Activated CD8-positive, alpha-beta T cell treated with anti-CD3 and anti-CD28 coated beads for 36 hours (primary cell): ENCODE data around the gene UQCRHL. TPM values are rescaled to one million over a fixed set of nuclear protein-coding genes. Genes with fewer than 3 reads are reported as not detected.

Experiments used
- ATAC-seq: fragments of 200-7000 bp; cut with Tn5 transposase; one replicate; pipeline ENCODE4 v1.10.0; 2021; ENCODE audit warnings: mild to moderate bottlenecking, moderate library complexity
- CTCF ChIA-PET: fragments of 350-600 bp; sonication (Branson Sonifier 250); formaldehyde crosslinking; loops from one replicate; lab custom pipeline; 2021; ENCODE audit warnings: antibody characterized with exemption; lab: Charles Lee
- POLR2A ChIA-PET: fragments of 350-600 bp; sonication (Branson Sonifier 250); formaldehyde crosslinking; loops from one replicate; lab custom pipeline; 2021; ENCODE audit warnings: antibody characterized with exemption; lab: Charles Lee
- DNase-seq: peaks from one replicate; pipeline ENCODE4 v3.0.0-alpha.2; 2020
- H3K27ac Mint-ChIP-seq: one replicate; pipeline ENCODE4 v1.8.0; 2021; ENCODE audit warnings: mild to moderate bottlenecking, mixed read lengths
- H3K27me3 Mint-ChIP-seq: one replicate; pipeline ENCODE4 v1.8.0; 2021; ENCODE audit warnings: mixed read lengths
- H3K36me3 Mint-ChIP-seq: one replicate; pipeline ENCODE4 v1.8.0; 2021; ENCODE audit warnings: low read depth, mixed read lengths
- H3K4me1 Mint-ChIP-seq: one replicate; pipeline ENCODE4 v1.8.0; 2021; ENCODE audit warnings: low read depth, mixed read lengths
- H3K4me3 Mint-ChIP-seq: one replicate; pipeline ENCODE4 v1.8.0; 2021; ENCODE audit warnings: mild to moderate bottlenecking, moderate library complexity, mixed read lengths
- H3K9me3 Mint-ChIP-seq: one replicate; pipeline ENCODE4 v1.8.0; 2021; ENCODE audit warnings: mixed read lengths
- intact Hi-C: fragments of 100-400 bp; cut with micrococcal nuclease; formaldehyde crosslinking; loops from one replicate; pipeline ENCODE4 v1.10.0; 2022
- total RNA-seq, 2 experiments: library from RNA; stranded (reverse); gene quantifications; one replicate each; pipeline ENCODE4 v1.2.3, GENCODE V29; 2021
- TF ChIP-seq, protein P1 (sequence below): fragments of 200-600 bp; IDR thresholded peaks from one replicate; pipeline ENCODE4 v1.8.0; 2022; ENCODE audit warnings: antibody characterized with exemption, mild to moderate bottlenecking

The UQCRHL gene
- total RNA-seq, 2 experiments from 2014 or later = 2.5 to 2.8 TPM

DNA sequence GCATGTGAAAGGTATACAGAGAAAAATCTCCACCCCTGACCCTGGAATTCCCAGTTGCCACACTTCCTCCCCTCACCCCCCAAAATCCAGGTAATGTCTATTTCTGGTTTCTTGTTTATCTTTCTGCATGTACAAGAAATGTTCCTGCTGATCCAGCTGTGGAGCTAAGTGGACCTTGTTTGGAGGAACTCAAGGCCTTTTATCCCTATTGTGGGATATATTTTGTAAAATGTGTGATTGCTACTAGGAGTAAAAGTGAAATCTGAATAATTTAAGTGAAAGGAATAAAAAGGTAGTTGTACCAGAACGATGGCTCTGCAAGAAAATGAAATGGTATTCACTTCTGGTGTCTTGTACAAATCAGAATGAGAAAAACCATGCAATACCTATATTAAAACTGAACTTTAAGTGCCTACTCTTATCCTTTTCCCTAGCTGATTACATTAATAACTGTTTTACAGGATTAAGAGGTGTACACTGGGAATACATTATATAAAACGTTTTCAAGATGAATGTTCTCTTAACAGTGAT, 43.1 kb upstream of the UQCRHL start:
- TF ChIP-seq, protein P1, sequence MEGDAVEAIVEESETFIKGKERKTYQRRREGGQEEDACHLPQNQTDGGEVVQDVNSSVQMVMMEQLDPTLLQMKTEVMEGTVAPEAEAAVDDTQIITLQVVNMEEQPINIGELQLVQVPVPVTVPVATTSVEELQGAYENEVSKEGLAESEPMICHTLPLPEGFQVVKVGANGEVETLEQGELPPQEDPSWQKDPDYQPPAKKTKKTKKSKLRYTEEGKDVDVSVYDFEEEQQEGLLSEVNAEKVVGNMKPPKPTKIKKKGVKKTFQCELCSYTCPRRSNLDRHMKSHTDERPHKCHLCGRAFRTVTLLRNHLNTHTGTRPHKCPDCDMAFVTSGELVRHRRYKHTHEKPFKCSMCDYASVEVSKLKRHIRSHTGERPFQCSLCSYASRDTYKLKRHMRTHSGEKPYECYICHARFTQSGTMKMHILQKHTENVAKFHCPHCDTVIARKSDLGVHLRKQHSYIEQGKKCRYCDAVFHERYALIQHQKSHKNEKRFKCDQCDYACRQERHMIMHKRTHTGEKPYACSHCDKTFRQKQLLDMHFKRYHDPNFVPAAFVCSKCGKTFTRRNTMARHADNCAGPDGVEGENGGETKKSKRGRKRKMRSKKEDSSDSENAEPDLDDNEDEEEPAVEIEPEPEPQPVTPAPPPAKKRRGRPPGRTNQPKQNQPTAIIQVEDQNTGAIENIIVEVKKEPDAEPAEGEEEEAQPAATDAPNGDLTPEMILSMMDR = no peak
- intact Hi-C loops = loop anchor here (5.0 kb wide), 1 partner anchor 117 kb away; no protein-coding TSS in a partner anchor
- no peaks in the 10 kb centered on the region for H3K9me3 Mint-ChIP-seq
- H3K4me1 Mint-ChIP-seq = peaks cover 35% of the 10 kb centered on the region
- H3K4me3 Mint-ChIP-seq = peak overlapping the region; percentile 72
- peak overlapping the region; percentile 47 for H3K27ac Mint-ChIP-seq
- POLR2A ChIA-PET = interaction anchor here (0.5 to 7.3 kb wide), 5 partner anchors 13 to 254 kb away, joined by 3 to 85 read pairs (median 3); no protein-coding TSS in a partner anchor
- peaks cover 17% of the 10 kb centered on the region for H3K36me3 Mint-ChIP-seq
- no peak for ATAC-seq
- DNase-seq = no peak
- no peaks in the 10 kb centered on the region for H3K27me3 Mint-ChIP-seq
- CTCF ChIA-PET = interaction anchor here (0.7 to 2.5 kb wide), 4 partner anchors 17 to 46 kb away, joined by 3 to 17 read pairs (median 7); no protein-coding TSS in a partner anchor

DNA sequence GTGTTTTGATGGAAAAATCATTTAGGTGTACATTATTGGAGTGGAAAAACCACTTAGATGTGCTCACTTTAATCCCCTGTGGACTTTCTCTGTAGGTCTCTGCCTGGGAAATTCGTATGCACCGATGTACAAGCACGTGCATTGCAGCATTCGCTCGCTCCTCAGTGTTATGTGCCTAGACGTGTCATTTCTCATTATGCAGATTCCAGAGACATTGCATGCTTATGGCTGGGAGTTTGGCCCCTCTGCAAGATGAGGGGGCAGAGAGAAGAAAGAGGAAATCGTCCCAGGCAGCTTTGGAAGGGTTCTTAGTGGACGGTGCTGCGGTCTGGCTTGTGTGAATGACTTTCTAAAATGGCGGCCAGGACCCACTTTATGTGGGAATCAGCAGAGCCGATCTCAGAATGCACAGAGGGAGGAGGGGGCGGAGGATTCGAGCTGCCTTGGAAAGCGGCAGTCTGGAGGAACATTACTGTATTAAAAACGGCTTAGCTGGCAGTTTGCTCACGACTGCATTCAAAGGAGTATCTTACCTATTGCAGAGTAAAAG, 42.4 kb upstream of the UQCRHL start:
- ATAC-seq (no peak), DNase-seq (peak; percentile 49)
- H3K27me3 Mint-ChIP-seq = no peaks in the 10 kb centered on the region
- ChIA-PET CTCF (interaction anchor here (0.5 to 2.5 kb wide), 4 partner anchors 16 to 33 kb away, joined by 3 to 17 read pairs (median 7); no protein-coding TSS in a partner anchor), POLR2A (interaction anchor here (0.6 to 7.3 kb wide), 9 partner anchors 9 to 148 kb away, joined by 3 to 85 read pairs (median 3); no protein-coding TSS in a partner anchor)
- peaks cover 21% of the 10 kb centered on the region for H3K36me3 Mint-ChIP-seq
- H3K4me3 Mint-ChIP-seq = peak overlapping the region; percentile 98
- intact Hi-C loops = loop anchor here (5.0 kb wide), 1 partner anchor 117 kb away; no protein-coding TSS in a partner anchor
- peak overlapping the region; percentile 97 for H3K27ac Mint-ChIP-seq
- H3K4me1 Mint-ChIP-seq = peaks cover 37% of the 10 kb centered on the region
- no peaks in the 10 kb centered on the region for H3K9me3 Mint-ChIP-seq
- TF ChIP-seq, protein P1 = no peak

DNA sequence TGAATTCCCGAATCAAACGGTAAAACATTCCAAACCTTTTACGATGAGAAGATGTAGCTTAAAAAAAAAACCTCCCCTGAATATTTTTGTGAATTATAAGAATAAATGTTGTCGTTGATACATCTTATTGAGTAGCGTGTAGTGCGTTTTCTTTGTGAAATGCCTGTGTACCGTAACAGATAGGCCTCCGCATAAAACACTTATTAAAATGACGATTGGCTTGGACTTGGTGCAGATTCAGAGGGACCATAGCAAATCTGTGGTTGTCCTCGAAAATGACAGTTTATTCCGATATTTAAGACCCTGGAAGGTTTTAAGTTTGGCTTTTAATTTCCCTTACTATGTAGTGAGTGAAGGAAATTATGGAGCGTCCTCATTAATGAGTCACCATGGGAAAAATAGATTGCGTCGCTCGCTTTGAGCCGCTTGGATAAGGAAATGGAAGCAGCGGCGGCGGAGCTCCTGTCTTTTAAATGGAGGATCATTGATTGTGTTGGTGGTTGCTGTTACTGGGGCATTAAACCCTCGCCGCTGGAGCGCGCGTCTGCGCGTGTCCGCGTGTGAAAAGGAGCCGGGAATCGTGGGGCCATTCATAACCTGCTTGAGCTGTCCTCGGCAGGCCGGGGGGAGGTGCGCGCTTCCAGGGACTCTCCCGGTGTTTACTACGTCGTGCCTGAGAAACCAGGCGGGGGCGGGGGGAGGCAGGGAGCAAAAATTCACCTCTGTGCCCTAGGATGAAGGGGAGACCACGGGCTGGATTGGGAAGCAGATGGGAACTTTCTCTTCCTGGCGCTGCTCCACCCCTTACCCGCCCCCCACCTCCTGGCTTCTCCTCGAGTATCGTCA, 41.7 kb upstream of the UQCRHL start:
- ATAC-seq = no peak
- H3K36me3 Mint-ChIP-seq = peaks cover 19% of the 10 kb centered on the region
- H3K27ac Mint-ChIP-seq = peak overlapping the region; percentile 97
- peak; percentile 84 for DNase-seq
- peaks cover 37% of the 10 kb centered on the region for H3K4me1 Mint-ChIP-seq
- H3K27me3 Mint-ChIP-seq = no peaks in the 10 kb centered on the region
- no peaks in the 10 kb centered on the region for H3K9me3 Mint-ChIP-seq
- TF ChIP-seq, protein P1 = no peak
- H3K4me3 Mint-ChIP-seq = peak overlapping the region; percentile 98
- intact Hi-C loops = no loop called here
- CTCF ChIA-PET = interaction anchor here (0.5 to 3.0 kb wide), 8 partner anchors 11 to 34 kb away, joined by 3 to 24 read pairs (median 4); no protein-coding TSS in a partner anchor
- POLR2A ChIA-PET = interaction anchor here (0.6 to 7.3 kb wide), 16 partner anchors 10 to 149 kb away, joined by 3 to 85 read pairs (median 4); no protein-coding TSS in a partner anchor

DNA sequence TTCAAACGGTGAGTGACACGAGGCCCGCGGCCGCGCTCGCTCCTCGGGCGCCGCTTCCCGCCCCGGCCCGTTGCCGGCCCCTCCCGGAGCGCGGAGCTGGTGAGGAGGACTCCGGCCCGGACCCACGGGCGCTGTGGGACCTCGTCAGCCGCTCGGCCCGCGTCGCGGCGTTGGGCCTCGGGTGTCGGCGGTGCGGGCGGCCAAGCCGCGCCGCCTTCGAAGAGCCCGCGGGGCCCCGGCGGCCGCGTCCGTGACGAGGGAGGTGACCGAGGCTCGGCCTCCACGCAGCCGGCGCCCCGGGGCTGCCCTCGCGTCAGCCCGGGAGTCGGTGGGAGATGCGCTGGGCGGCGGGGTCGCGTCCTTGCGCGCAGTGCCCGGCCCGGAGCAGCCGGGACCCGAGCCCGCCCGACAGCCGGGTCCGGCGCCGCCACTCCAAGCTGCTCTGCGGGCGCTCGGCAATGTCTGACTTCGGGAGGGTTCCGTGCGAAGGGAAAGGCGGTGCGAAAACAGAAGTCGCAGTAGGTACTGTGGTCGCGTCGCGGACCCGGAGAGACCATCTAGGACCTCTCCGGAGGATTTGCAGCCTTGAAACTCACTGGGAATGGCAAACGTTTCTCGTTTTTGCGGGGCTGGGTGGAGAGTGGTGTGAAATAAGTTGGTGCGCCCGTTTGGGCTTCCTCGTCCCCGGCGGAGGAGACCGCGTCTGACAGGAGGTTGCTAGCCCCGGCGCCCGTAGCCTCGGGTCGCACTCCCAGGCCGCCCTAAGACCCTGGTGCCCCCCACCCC, 40.9 kb upstream of the UQCRHL start:
- intact Hi-C loops = no loop called here
- Mint-ChIP-seq H3K4me1 (peaks cover 42% of the 10 kb centered on the region), H3K36me3 (peaks cover 19% of the 10 kb centered on the region), H3K9me3 (no peaks in the 10 kb centered on the region), H3K4me3 (peak overlapping the region; percentile 98), H3K27me3 (no peaks in the 10 kb centered on the region), H3K27ac (peak overlapping the region; percentile 97)
- CTCF ChIA-PET = interaction anchor here (0.7 to 3.0 kb wide), 6 partner anchors 11 to 118 kb away, joined by 3 to 24 read pairs (median 4); no protein-coding TSS in a partner anchor
- ATAC-seq = peak; percentile 12
- POLR2A ChIA-PET = interaction anchor here (0.9 to 7.3 kb wide), 17 partner anchors 11 to 150 kb away, joined by 3 to 85 read pairs (median 4); no protein-coding TSS in a partner anchor
- DNase-seq = peak; percentile 60
- TF ChIP-seq, protein P1 = no peak
